SK-N-SH treated with all-trans-retinoic acid at 6 μM for 48 hours (cell line): ENCODE results near the gene GIMAP5.

Experiments used
- ATAC-seq: fragments of 200-7000 bp; cut with Tn5 transposase; 3 replicates; pipeline ENCODE4 v1.9.1; 2020; ENCODE audit warnings: mild to moderate bottlenecking, moderate library complexity
- ARNTL ChIP-seq: fragments of 450-650 bp; formaldehyde crosslinking; IDR thresholded peaks from 2 replicates; pipeline ENCODE4 v1.5.0; 2020; ENCODE audit warnings: low read depth, mild to moderate bottlenecking, moderate library complexity, borderline replicate concordance
- BACH2 ChIP-seq: fragments of 250-450 bp; sonication (Bioruptor Pico); IDR thresholded peaks from 2 replicates; pipeline ENCODE4 v1.9.0; 2021; ENCODE audit warnings: mild to moderate bottlenecking, borderline replicate concordance
- CSDC2 ChIP-seq: fragments of 250-450 bp; sonication (Bioruptor Pico); IDR thresholded peaks from 2 replicates; pipeline ENCODE4 v1.5.0; 2020; ENCODE audit warnings: mild to moderate bottlenecking, moderate library complexity
- GLIS3 ChIP-seq: fragments of 250-450 bp; sonication (Bioruptor Pico); IDR thresholded peaks from 2 replicates; pipeline ENCODE4 v1.5.0; 2020; ENCODE audit warnings: mild to moderate bottlenecking, moderate library complexity
- ISL1 ChIP-seq: fragments of 250-450 bp; sonication (Bioruptor Pico); IDR thresholded peaks from 2 replicates; pipeline ENCODE4 v2.1.2; 2022; ENCODE audit warnings: mild to moderate bottlenecking, moderate library complexity
- OSR1 ChIP-seq: fragments of 250-450 bp; sonication (Bioruptor Pico); IDR thresholded peaks from 2 replicates; pipeline ENCODE4 v1.8.0; 2022; ENCODE audit warnings: moderate library complexity, mild to moderate bottlenecking, inconsistent platforms
- RARB ChIP-seq: fragments of 250-450 bp; sonication (Bioruptor Pico); IDR thresholded peaks from 2 replicates; pipeline ENCODE4 v1.8.0; 2021; ENCODE audit warnings: mild to moderate bottlenecking, moderate library complexity
- SNAI2 ChIP-seq: fragments of 250-450 bp; sonication (Bioruptor Pico); IDR thresholded peaks from 2 replicates; pipeline ENCODE4 v1.5.0; 2020; ENCODE audit warnings: mild to moderate bottlenecking, moderate library complexity
- TCF4 ChIP-seq: fragments of 250-450 bp; sonication (Bioruptor Pico); IDR thresholded peaks from 2 replicates; pipeline ENCODE4 v1.8.0; 2021; ENCODE audit warnings: mild to moderate bottlenecking, moderate library complexity, borderline replicate concordance
- TOX ChIP-seq: fragments of 250-450 bp; sonication (Bioruptor Pico); IDR thresholded peaks from 2 replicates; pipeline ENCODE4 v1.8.0; 2021; ENCODE audit warnings: mild to moderate bottlenecking, moderate library complexity, borderline replicate concordance
- ZC3H10 ChIP-seq: fragments of 250-450 bp; sonication (Bioruptor Pico); IDR thresholded peaks from 2 replicates; pipeline ENCODE4 v1.5.1; 2021; ENCODE audit warnings: mild to moderate bottlenecking, moderate library complexity
- ZFP30 ChIP-seq: fragments of 450-650 bp; formaldehyde crosslinking; IDR thresholded peaks from 2 replicates; pipeline ENCODE4 v1.5.0; 2022; ENCODE audit warnings: mild to moderate bottlenecking, moderate library complexity
- ZNF565 ChIP-seq: fragments of 450-650 bp; formaldehyde crosslinking; conservative IDR thresholded peaks from 2 replicates; pipeline ENCODE4 v1.5.0; 2020; ENCODE audit warnings: low read depth, mild to moderate bottlenecking, moderate library complexity
- ZNF70 ChIP-seq: fragments of 450-650 bp; formaldehyde crosslinking; IDR thresholded peaks from 2 replicates; pipeline ENCODE4 v1.5.0; 2020; ENCODE audit warnings: mild to moderate bottlenecking, moderate library complexity
- ZNF8 ChIP-seq: fragments of 450-650 bp; formaldehyde crosslinking; IDR thresholded peaks from 2 replicates; pipeline ENCODE4 v1.5.0; 2020; ENCODE audit warnings: mild to moderate bottlenecking, moderate library complexity
- TF ChIP-seq, protein P1 (sequence below): fragments of 250-450 bp; sonication (Bioruptor Pico); IDR thresholded peaks from 2 replicates; pipeline ENCODE4 v1.5.1; 2020; ENCODE audit warnings: low read depth, mild to moderate bottlenecking, moderate library complexity
- TF ChIP-seq, protein P2 (sequence below): fragments of 250-450 bp; sonication (Bioruptor Pico); IDR thresholded peaks from 2 replicates; pipeline ENCODE4 v1.5.0; 2020; ENCODE audit warnings: mild to moderate bottlenecking, moderate library complexity
- TF ChIP-seq, protein P3 (sequence below): fragments of 250-450 bp; sonication (Bioruptor Pico); IDR thresholded peaks from 2 replicates; pipeline ENCODE4 v1.8.0; 2021; ENCODE audit warnings: low read depth, mild to moderate bottlenecking, moderate library complexity, borderline replicate concordance
- TF ChIP-seq, protein P4 (sequence below): fragments of 250-450 bp; sonication (Bioruptor Pico); IDR thresholded peaks from 2 replicates; pipeline ENCODE4 v1.8.0; 2020; ENCODE audit warnings: mild to moderate bottlenecking, moderate library complexity, borderline replicate concordance
- TF ChIP-seq, protein P5 (sequence below): fragments of 250-450 bp; sonication (Bioruptor Pico); IDR thresholded peaks from 2 replicates; pipeline ENCODE4 v1.5.1; 2021; ENCODE audit warnings: mild to moderate bottlenecking, moderate library complexity

Gene GIMAP5

DNA sequence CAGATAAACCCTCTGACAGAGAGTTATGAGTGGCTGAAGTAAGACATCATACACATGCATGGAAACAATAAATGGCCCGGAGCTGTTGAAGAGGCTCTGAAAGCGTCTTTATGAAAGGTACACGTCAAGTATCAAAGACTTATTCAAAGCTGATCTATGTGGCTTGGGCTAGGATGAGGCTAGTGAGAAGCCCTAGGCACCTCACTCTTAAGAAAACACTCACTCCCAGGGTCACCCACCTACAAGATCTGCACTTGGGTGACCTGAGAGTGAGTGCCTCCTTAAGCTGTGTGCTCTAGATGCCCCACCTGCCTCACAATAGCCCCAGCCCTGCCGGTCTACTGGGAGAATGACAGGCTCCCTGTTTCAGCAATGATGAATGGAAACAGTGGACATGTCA lies 21.9 kb upstream of the GIMAP5 start (continued):
- TF ChIP-seq, protein P1, sequence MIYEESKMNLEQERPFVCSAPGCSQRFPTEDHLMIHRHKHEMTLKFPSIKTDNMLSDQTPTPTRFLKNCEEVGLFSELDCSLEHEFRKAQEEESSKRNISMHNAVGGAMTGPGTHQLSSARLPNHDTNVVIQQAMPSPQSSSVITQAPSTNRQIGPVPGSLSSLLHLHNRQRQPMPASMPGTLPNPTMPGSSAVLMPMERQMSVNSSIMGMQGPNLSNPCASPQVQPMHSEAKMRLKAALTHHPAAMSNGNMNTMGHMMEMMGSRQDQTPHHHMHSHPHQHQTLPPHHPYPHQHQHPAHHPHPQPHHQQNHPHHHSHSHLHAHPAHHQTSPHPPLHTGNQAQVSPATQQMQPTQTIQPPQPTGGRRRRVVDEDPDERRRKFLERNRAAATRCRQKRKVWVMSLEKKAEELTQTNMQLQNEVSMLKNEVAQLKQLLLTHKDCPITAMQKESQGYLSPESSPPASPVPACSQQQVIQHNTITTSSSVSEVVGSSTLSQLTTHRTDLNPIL (CRISPR knock-in tag) = no peak
- no peak for TF ChIP-seq BACH2 (CRISPR knock-in tag)
- TF ChIP-seq ZNF70 = no peak

DNA sequence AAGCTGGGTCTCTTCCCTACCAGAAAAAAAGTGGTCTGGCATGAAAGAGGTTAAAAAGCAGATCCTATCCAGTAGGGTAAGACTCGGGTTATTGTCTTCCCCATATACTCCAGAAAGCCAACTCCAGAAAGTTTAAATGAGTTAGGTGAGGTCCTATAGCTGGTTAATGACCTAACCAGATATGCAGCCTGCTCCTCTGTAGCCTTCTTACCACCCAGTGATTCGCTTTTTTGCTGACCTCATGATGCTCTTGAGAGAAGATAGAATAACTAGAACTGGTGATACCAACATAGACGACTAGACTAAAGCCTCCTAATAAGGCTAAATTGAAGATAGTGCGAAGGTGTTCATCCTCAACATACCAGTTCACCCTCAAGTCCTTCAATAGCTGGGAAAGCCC lies 21.5 kb upstream of the GIMAP5 start:
- ATAC-seq = no peak
- no peak for TF ChIP-seq BACH2 (CRISPR knock-in tag)
- TF ChIP-seq SNAI2 (CRISPR knock-in tag) = no peak
- TF ChIP-seq CSDC2 (CRISPR knock-in tag) = no peak
- TF ChIP-seq GLIS3 (CRISPR knock-in tag) = no peak
- TF ChIP-seq, protein P1 (CRISPR knock-in tag) = no peak
- TF ChIP-seq, protein P2, sequence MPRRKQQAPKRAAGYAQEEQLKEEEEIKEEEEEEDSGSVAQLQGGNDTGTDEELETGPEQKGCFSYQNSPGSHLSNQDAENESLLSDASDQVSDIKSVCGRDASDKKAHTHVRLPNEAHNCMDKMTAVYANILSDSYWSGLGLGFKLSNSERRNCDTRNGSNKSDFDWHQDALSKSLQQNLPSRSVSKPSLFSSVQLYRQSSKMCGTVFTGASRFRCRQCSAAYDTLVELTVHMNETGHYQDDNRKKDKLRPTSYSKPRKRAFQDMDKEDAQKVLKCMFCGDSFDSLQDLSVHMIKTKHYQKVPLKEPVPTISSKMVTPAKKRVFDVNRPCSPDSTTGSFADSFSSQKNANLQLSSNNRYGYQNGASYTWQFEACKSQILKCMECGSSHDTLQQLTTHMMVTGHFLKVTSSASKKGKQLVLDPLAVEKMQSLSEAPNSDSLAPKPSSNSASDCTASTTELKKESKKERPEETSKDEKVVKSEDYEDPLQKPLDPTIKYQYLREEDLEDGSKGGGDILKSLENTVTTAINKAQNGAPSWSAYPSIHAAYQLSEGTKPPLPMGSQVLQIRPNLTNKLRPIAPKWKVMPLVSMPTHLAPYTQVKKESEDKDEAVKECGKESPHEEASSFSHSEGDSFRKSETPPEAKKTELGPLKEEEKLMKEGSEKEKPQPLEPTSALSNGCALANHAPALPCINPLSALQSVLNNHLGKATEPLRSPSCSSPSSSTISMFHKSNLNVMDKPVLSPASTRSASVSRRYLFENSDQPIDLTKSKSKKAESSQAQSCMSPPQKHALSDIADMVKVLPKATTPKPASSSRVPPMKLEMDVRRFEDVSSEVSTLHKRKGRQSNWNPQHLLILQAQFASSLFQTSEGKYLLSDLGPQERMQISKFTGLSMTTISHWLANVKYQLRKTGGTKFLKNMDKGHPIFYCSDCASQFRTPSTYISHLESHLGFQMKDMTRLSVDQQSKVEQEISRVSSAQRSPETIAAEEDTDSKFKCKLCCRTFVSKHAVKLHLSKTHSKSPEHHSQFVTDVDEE (CRISPR knock-in tag) = no peak
- TF ChIP-seq, protein P3, sequence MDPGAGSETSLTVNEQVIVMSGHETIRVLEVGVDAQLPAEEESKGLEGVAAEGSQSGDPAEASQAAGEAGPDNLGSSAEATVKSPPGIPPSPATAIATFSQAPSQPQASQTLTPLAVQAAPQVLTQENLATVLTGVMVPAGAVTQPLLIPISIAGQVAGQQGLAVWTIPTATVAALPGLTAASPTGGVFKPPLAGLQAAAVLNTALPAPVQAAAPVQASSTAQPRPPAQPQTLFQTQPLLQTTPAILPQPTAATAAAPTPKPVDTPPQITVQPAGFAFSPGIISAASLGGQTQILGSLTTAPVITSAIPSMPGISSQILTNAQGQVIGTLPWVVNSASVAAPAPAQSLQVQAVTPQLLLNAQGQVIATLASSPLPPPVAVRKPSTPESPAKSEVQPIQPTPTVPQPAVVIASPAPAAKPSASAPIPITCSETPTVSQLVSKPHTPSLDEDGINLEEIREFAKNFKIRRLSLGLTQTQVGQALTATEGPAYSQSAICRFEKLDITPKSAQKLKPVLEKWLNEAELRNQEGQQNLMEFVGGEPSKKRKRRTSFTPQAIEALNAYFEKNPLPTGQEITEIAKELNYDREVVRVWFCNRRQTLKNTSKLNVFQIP = no peak
- TF ChIP-seq, protein P4, sequence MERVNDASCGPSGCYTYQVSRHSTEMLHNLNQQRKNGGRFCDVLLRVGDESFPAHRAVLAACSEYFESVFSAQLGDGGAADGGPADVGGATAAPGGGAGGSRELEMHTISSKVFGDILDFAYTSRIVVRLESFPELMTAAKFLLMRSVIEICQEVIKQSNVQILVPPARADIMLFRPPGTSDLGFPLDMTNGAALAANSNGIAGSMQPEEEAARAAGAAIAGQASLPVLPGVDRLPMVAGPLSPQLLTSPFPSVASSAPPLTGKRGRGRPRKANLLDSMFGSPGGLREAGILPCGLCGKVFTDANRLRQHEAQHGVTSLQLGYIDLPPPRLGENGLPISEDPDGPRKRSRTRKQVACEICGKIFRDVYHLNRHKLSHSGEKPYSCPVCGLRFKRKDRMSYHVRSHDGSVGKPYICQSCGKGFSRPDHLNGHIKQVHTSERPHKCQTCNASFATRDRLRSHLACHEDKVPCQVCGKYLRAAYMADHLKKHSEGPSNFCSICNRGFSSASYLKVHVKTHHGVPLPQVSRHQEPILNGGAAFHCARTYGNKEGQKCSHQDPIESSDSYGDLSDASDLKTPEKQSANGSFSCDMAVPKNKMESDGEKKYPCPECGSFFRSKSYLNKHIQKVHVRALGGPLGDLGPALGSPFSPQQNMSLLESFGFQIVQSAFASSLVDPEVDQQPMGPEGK (CRISPR knock-in tag) = no peak
- TF ChIP-seq, protein P5, sequence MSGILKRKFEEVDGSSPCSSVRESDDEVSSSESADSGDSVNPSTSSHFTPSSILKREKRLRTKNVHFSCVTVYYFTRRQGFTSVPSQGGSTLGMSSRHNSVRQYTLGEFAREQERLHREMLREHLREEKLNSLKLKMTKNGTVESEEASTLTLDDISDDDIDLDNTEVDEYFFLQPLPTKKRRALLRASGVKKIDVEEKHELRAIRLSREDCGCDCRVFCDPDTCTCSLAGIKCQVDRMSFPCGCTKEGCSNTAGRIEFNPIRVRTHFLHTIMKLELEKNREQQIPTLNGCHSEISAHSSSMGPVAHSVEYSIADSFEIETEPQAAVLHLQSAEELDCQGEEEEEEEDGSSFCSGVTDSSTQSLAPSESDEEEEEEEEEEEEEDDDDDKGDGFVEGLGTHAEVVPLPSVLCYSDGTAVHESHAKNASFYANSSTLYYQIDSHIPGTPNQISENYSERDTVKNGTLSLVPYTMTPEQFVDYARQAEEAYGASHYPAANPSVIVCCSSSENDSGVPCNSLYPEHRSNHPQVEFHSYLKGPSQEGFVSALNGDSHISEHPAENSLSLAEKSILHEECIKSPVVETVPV = no peak
- TF ChIP-seq ISL1 = no peak
- TF ChIP-seq OSR1 (CRISPR knock-in tag) = no peak
- TF ChIP-seq ZC3H10 = no peak
- TF ChIP-seq TCF4 (CRISPR knock-in tag) = no peak
- TF ChIP-seq ZNF8 (CRISPR knock-in tag) = no peak
- TF ChIP-seq ARNTL = no peak

DNA sequence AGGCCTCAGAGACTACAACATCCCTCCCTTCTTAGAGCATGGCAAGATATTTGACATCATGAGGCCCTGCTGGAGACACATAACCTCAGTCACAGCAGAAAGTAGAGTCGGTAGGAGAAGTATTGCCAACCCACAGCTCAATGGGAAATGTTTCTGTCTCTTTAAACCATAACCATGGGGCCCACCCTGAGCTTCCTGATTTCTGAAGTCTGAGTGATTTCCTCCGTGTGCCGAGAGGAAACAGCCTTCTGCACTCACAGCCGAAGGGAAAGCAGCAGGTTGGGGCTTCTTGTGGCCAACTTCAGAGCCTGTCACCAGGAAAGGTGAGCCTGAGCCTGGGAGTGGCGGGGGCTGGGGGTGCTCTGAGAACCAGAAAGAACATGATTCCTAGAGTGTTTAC lies 20.9 kb upstream of the GIMAP5 start, which contains the start of gene GIMAP1:
Gene GIMAP1, plus strand, starts transcription at position 246 of the 400 bp plus-strand sequence. CDS start 2,435 bp downstream, outside the sequence.
- TF ChIP-seq ZC3H10 (no peak), RARB (CRISPR knock-in tag) (no peak), ARNTL (no peak), BACH2 (CRISPR knock-in tag) (no peak)
- ATAC-seq = no peak

DNA sequence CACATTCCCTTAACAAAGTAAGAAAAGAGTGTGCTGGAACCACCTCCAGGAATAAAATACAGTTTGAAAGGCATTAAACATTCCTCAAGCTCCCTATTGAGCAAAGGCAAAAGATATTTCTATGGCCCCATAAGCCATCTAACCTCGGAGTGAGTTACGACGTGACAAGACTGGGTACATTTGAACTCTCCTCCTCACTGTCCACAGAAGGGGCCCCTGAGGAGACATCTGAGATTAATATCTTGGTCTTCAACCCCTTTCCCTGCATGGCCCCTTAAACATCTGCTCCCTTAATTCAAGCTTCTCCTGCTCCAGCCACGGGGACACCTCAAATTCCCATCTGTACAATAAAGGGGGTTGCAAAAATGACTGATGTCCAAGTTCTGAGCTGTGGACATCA lies 20.3 kb upstream of the GIMAP5 start:
- no peak for ATAC-seq
- TF ChIP-seq BACH2 (CRISPR knock-in tag) (no peak), ZFP30 (CRISPR knock-in tag) (no peak), ZNF565 (CRISPR knock-in tag) (no peak), ZC3H10 (no peak), ZNF8 (CRISPR knock-in tag) (no peak), GLIS3 (CRISPR knock-in tag) (no peak), TOX (CRISPR knock-in tag) (no peak), SNAI2 (CRISPR knock-in tag) (no peak), ISL1 (no peak)
- TF ChIP-seq, protein P3 = no peak
- TF ChIP-seq, protein P4 (CRISPR knock-in tag) = no peak
- TF ChIP-seq, protein P1 (CRISPR knock-in tag) = no peak
